KOPT-K1 (cell line): ENCODE data around the gene TMEM259.

ENCODE experiments used
- H3K27ac ChIP-seq: fragments of 200-600 bp; sonication (generic); 2 replicates; pipeline ENCODE4 v1.5.1; 2016; ENCODE audit warnings: antibody characterized with exemption, mild to moderate bottlenecking, low read depth, low read length; ENCODE audit not compliant: poor library complexity, severe bottlenecking
- H3K36me3 ChIP-seq: fragments of 200-600 bp; sonication (generic); 2 replicates; pipeline ENCODE4 v1.5.1; 2017; ENCODE audit warnings: antibody characterized with exemption, mild to moderate bottlenecking, low read length, moderate library complexity; ENCODE audit not compliant: insufficient read depth
- H3K9me3 ChIP-seq: fragments of 200-600 bp; sonication (generic); 2 replicates; pipeline ENCODE4 v1.5.1; 2017; ENCODE audit warnings: antibody characterized with exemption, low read length, mild to moderate bottlenecking; ENCODE audit not compliant: insufficient read depth, poor library complexity, severe bottlenecking

Gene TMEM259

DNA sequence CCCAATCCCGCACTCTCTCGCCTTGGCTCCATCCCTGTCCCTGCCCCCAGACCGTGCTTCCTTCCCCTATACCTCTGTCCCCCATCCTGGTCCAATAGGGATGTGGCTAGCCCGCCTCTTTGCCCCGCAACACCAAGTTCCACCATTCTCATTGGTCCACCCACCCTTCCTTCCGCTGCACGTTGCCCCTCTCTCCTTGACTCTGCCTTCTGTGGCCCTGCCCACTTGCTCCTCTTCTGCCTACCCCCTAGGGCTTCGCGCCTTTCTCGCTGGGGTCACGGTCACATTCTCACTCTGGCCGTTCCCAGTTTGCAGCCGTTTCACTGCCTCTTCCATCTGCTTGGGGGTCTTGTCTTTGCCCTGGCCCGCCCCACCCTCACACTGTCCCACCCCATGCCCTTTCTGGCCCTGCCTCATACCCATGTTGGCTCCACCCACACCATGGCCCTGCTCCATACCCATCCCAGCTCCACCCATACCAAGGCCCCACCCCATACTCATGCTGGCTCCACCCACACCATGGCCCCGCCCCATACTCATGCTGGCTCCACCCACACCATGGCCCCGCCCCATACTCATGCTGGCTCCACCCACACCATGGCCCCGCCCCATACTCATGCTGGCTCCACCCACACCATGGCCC, 41.6 kb upstream of the TMEM259 start:
- no peak overlapping the region for H3K27ac ChIP-seq
- H3K9me3 ChIP-seq = no peaks in the 10 kb centered on the region

DNA sequence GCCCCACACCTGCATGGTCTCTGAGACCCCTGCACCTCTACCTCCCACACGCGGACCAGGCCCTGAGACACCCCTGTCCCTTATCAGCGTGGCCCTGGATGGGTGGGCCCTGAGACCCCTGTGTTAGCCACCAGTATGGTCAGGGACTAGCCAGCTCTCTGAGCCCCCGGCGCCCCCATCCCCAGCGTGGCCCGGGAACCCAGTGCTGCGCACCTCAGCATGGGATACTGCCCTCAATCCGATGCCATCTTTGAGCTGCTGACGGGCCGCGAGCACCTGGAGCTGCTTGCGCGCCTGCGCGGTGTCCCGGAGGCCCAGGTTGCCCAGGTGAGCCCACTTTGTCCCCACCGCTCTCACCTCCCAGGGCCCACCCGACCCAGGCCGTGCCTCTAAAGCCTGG, 41.1 kb upstream of the TMEM259 start:
- Histone ChIP-seq H3K36me3 (no peaks in the 10 kb centered on the region), H3K27ac (no peak overlapping the region), H3K9me3 (no peaks in the 10 kb centered on the region)

More for the DNA sequence above, 41.6 kb upstream of the TMEM259 start:
- no peaks in the 10 kb centered on the region for H3K36me3 ChIP-seq

DNA sequence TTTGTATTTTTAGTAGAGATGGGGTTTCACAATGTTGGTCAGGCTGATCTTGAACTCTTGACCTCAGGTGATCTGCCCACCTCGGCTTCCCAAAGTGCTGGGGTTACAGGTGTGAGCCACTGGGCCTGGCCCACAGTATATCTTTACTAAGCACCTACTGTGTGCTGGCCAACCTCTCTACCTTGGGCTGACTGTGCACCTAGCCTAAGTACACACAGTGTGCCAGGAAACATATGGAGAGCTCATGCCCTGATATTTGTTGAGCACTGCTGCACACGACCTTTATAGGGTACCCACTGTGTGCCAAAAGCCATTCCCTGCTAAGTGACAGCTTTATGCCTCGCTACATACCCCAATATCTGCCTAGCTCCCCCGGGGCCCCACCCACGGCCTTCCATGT, 39.8 kb upstream of the TMEM259 start:
- Histone ChIP-seq H3K9me3 (no peaks in the 10 kb centered on the region), H3K36me3 (peaks cover 4% of the 10 kb centered on the region; the same call in 1 of the 2 replicates), H3K27ac (no peak overlapping the region)

DNA sequence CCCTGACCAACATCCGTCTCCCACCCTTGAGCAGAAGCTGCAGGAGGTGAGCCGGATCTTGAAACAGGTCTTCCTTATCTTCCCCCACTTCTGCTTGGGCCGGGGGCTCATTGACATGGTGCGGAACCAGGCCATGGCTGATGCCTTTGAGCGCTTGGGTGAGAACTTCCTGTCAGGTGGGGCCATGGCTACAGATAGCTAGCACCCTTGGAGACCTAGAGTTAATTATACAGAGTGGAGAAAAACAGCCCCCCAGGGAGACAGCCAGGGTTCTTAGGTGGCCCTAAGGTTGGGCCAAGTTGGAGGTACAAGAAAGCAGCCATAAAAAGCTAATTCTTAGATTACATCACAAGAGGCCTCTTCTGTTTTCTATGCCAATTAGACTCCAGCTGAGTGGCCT, 37.2 kb upstream of the TMEM259 start:
- Histone ChIP-seq H3K27ac (peak overlapping the region; percentile 68), H3K9me3 (no peaks in the 10 kb centered on the region), H3K36me3 (peaks cover 4% of the 10 kb centered on the region; the same call in 1 of the 2 replicates)

DNA sequence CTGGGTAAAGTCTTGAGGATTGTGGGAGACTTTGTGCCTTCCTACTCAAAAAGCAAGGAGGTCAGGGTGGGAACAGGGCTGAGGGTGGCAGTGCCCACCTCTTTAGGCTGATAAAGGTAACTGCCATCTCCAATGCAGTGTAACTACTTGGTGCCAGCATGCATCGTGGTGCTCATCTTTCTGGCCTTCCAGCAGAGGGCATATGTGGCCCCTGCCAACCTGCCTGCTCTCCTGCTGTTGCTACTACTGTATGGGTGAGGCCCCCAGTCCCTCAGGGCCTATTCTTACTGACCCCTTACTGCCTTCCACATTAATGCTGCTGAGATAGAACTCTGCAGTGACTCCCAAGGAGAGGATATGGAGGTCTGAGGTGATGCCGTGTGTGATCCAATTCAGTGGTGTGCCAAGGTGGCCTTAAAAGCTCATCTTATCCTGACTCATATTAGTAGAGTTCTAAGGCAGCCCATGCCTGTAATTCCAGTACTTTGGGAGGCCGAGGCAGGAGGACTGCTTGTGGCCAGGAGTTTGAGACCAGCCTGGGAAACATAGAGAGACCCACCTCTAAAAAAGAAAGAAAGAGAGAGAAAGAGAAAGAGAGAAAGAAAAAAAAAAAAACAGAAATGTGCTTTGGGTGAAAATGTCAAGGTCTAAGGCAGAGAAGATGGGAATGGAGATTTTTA, 36.4 kb upstream of the TMEM259 start:
- H3K36me3 ChIP-seq = peaks cover 4% of the 10 kb centered on the region; the same call in 1 of the 2 replicates
- peak overlapping the region; percentile 68 for H3K27ac ChIP-seq

DNA sequence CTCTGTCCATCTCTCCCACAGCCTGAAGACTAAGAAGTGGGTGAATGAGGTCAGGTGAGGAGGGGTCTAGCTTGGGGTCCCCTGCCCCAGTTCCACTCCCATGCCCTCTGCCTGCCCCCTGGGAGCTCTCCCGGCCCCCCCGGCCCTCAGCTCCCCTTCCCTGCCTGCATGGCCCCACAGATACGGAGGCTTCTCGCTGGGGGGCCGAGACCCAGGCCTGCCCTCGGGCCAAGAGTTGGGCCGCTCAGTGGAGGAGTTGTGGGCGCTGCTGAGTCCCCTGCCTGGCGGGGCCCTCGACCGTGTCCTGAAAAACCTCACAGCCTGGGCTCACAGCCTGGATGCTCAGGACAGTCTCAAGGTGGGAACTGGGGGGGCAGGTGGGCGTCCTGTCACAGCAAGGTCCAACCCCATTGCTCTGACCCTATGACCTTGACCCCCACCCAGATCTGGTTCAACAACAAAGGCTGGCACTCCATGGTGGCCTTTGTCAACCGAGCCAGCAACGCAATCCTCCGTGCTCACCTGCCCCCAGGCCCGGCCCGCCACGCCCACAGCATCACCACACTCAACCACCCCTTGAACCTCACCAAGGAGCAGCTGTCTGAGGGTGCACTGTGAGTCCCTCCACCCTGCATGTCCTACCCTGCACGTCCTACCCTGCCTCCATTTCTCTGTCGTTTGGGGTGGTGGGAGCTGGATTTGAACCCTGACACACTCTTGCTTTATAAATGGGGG, 35.1 kb upstream of the TMEM259 start:
- no peaks in the 10 kb centered on the region for H3K9me3 ChIP-seq
- peaks cover 4% of the 10 kb centered on the region; the same call in 1 of the 2 replicates for H3K36me3 ChIP-seq
- H3K27ac ChIP-seq = no peak overlapping the region

More for the DNA sequence above, 36.4 kb upstream of the TMEM259 start:
- no peaks in the 10 kb centered on the region for H3K9me3 ChIP-seq

DNA sequence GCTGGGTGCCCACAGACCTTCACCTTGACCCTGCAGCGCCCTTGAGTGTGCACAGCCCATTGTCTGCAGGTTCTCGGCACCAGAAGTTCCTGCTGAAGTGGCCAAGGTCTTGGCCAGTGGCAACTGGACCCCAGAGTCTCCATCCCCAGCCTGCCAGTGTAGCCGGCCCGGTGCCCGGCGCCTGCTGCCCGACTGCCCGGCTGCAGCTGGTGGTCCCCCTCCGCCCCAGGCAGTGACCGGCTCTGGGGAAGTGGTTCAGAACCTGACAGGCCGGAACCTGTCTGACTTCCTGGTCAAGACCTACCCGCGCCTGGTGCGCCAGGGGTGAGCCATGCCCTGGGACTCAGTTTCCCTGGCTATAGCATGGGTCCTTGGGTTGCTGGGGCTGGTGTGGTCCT, 34.1 kb upstream of the TMEM259 start:
- H3K9me3 ChIP-seq = no peaks in the 10 kb centered on the region
- peaks cover 4% of the 10 kb centered on the region; the same call in 1 of the 2 replicates for H3K36me3 ChIP-seq
- no peak overlapping the region for H3K27ac ChIP-seq

DNA sequence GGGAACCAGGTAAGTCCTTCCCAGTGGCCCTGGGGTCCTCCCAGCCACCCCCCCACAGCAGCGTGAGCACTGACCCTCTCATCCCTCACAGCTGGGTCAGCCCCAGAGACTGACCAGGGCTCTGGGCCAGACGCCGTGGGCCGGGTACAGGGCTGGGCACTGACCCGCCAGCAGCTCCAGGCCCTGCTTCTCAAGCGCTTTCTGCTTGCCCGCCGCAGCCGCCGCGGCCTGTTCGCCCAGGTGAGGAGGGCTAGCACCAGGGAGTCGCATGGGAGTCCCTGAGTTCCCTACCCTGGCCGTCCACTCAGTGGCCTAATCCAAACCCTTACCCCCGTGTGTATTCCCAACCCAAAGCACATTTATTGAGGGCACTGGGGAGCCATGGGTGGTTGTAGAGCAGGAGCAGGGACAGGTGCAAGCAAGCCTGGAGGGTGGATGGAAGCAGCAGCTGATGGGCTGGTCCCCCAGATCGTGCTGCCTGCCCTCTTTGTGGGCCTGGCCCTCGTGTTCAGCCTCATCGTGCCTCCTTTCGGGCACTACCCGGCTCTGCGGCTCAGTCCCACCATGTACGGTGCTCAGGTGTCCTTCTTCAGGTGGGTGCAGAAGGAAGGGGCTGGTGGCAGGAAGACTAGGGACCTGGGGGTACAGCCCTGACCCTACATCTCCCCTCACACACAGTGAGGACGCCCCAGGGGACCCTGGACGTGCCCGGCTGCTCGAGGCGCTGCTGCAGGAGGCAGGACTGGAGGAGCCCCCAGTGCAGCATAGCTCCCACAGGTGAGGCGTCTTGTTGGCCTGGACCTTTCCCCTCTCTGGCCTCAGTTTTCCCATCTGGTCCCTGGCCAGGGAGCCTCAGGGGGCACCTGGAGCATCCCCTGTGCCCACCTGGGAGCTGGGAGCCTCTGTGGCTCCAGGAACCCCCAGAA, 33.4 kb upstream of the TMEM259 start:
- peaks cover 4% of the 10 kb centered on the region; the same call in 1 of the 2 replicates for H3K36me3 ChIP-seq
- H3K27ac ChIP-seq = no peak overlapping the region
- no peaks in the 10 kb centered on the region for H3K9me3 ChIP-seq

DNA sequence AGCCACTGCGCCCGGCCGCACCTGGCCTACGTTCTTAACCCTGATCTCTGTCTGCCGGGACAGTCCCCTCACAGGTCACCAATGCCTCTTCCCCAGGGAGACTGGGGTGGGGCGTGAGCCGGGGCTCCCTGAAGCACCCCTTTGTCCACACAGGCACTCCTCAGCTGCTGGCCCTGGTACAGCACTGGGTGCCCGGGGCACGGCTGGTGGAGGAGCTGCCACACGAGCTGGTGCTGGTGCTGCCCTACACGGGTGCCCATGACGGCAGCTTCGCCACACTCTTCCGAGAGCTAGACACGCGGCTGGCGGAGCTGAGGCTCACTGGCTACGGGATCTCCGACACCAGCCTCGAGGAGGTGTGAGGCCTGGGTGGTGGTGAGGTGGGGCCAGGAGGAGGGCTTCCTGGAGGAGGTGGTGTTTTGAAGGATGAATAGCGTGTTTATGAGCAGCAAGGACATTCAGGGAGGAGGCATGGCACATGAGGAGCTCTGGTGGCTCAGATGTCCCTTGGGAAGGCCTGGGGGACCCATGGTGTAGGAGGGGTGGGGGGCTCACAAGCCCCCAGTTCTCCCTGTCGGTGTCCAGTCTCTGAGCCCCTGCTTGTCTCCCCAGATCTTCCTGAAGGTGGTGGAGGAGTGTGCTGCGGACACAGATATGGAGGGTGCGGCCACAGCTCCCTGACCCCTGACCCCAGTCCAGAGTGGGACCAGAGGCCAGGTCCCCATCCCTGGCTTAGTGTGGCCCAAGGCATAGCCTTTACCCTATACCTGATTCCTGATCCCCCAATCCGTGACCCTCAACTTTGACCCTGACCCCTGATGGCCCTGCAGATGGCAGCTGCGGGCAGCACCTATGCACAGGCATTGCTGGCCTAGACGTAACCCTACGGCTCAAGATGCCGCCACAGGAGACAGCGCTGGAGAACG, 32.5 kb upstream of the TMEM259 start:
- H3K9me3 ChIP-seq = no peaks in the 10 kb centered on the region
- peaks cover 4% of the 10 kb centered on the region; the same call in 1 of the 2 replicates for H3K36me3 ChIP-seq
- H3K27ac ChIP-seq = no peak overlapping the region

DNA sequence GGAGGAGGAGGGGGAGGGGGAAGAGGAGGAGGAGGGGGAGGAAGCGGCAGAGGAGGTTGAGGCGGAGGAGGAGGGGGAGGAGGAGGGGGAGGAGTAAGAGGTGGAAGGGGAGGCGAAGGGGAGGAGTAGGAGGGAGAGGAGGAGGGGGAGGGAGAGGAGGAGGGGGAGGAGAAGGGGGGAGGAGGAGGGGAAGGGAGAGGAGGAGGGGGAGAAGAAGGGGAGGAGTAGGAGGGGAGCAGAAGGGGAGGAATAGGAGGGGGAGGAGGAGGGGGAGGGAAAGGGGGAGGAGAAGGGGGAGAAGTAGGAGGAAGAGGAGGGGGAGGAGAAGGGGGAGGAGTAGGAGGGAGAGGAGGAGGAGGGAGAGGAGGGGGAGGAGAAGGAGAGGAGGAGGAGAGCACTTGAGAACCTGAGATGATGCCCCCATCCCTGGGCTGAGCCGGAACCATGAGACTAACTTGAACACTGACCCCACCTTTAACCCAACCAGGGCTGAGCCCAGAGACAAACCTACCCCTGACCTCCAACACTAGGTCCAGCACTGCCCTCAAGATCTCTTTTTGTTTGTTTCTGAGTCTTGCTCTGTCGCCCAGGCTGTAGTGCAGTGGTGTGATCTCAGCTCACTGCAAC, 31.5 kb upstream of the TMEM259 start:
- H3K9me3 ChIP-seq = no peaks in the 10 kb centered on the region
- peaks cover 4% of the 10 kb centered on the region; the same call in 1 of the 2 replicates for H3K36me3 ChIP-seq
- H3K27ac ChIP-seq = peak overlapping the region; percentile 57

DNA sequence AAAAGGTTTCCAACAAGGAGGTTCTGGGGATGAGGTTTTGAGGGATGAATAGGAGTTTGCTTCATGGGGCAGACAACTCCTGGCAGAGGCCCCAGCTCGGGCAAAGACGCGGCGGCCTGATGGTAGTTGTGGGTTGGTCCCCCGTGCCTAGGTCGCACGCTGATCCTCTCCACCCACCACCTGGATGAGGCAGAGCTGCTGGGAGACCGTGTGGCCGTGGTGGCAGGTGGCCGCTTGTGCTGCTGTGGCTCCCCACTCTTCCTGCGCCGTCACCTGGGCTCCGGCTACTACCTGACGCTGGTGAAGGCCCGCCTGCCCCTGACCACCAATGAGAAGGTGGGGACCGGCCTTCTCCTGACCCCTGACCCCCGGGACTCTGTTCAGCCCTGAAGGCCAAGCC, 30.9 kb upstream of the TMEM259 start:
- Histone ChIP-seq H3K9me3 (no peaks in the 10 kb centered on the region), H3K36me3 (peaks cover 4% of the 10 kb centered on the region; the same call in 1 of the 2 replicates), H3K27ac (peak overlapping the region; percentile 57)

DNA sequence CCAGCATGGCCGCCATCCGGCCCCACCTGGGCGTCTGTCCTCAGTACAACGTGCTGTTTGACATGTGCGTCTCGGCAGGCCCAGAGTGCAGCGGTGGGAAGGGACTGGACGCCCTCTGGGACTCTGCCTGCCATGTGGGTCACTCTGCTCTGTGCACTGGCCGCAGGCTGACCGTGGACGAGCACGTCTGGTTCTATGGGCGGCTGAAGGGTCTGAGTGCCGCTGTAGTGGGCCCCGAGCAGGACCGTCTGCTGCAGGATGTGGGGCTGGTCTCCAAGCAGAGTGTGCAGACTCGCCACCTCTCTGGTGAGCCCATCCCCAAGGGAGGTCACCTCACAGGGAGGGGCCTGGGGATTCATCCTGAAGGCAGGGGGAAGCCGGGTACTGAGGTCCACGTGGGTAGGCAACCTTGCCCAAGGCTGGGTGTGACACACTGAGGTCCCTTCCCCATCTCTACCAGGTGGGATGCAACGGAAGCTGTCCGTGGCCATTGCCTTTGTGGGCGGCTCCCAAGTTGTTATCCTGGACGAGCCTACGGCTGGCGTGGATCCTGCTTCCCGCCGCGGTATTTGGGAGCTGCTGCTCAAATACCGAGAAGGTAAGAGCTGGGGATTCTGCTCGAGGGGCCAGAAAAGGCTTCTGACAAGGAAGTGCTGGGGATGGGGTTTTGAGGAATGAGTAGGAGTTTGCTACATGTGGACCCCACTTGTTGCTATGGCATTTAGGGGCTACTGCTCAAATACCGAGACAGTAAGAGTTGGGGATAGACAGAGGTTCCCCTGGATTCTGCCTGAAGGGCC, 30.3 kb upstream of the TMEM259 start:
- Histone ChIP-seq H3K36me3 (0 out of 2 replicates have a peak, but pooled peaks cover under 1% of the 10 kb centered on the region), H3K9me3 (no peaks in the 10 kb centered on the region), H3K27ac (peak overlapping the region; percentile 57)

DNA sequence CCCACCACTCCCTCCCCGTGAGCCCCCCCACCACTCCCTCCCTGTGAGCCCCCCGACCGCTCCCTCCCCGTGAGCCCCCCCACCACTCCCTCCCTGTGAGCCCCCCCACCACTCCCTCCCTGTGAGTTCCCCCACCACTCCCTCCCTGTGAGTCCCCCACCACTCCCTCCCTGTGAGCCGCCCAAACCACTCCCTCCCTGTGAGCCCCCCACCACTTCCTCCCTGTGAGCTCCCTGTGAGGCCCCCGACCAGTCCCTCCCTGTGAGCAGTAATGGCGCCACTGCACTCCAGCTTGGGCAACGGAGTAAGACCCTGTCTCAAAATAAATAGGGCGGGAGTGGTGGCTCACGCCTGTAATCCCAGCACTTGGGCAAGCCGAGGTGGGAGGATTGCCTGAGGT, 28.9 kb upstream of the TMEM259 start:
- Histone ChIP-seq H3K27ac (no peak overlapping the region), H3K9me3 (no peaks in the 10 kb centered on the region), H3K36me3 (no peaks in the 10 kb centered on the region)
